ENCODE measurements around the gene CABLES1.

The CABLES1 gene

GRCh38 chr18:23191232-23191631 lies 55.9 kb downstream of the CABLES1 start:
- H3K9ac ChIP-seq (ENCODE audit: low read depth in 1 of 2, low read length in 2 of 2), result no peak overlapping the region
- H3K4me3 ChIP-seq (ENCODE audit: low read depth in 1 of 2, low read length in 2 of 2), result no peak overlapping the region
- H3K27me3 ChIP-seq (ENCODE audit: control insufficient read depth in 1 of 2, insufficient read depth in 2 of 2, low read length in 2 of 2), result no peaks in the 10 kb centered on the region
- no peak overlapping the region for H3K27ac ChIP-seq (ENCODE audit: low read depth, low read length)
- H3K9me3 ChIP-seq (ENCODE audit: control insufficient read depth in 1 of 2, low read length in 2 of 2), result no peaks in the 10 kb centered on the region
- peaks cover 0 to 8% of the 10 kb centered on the region in 2 donors for H3K36me3 ChIP-seq (ENCODE audit: control insufficient read depth in 1 of 2, insufficient read depth in 2 of 2, low read length in 2 of 2)
- peaks cover 10 to 11% of the 10 kb centered on the region in 2 donors for H3K4me1 ChIP-seq (ENCODE audit: control insufficient read depth in 1 of 2, insufficient read depth in 2 of 2, low read length in 2 of 2)

GRCh38 chr18:23193742-23194141 lies 58.5 kb downstream of the CABLES1 start:
- no peaks in the 10 kb centered on the region for H3K27me3 ChIP-seq (ENCODE audit: control insufficient read depth in 1 of 2, insufficient read depth in 2 of 2, low read length in 2 of 2)
- H3K4me3 ChIP-seq (ENCODE audit: low read depth in 1 of 2, low read length in 2 of 2), result no peak overlapping the region
- no peak overlapping the region for H3K9ac ChIP-seq (ENCODE audit: low read depth in 1 of 2, low read length in 2 of 2)
- H3K36me3 ChIP-seq (ENCODE audit: control insufficient read depth in 1 of 2, insufficient read depth in 2 of 2, low read length in 2 of 2), result peaks cover 4 to 15% of the 10 kb centered on the region in 2 donors
- H3K9me3 ChIP-seq (ENCODE audit: control insufficient read depth in 1 of 2, low read length in 2 of 2), result no peaks in the 10 kb centered on the region
- peaks cover 14 to 15% of the 10 kb centered on the region in 2 donors for H3K4me1 ChIP-seq (ENCODE audit: control insufficient read depth in 1 of 2, insufficient read depth in 2 of 2, low read length in 2 of 2)
- no peak overlapping the region for H3K27ac ChIP-seq (ENCODE audit: low read depth, low read length)

- H3K27ac ChIP-seq (ENCODE audit: low read depth, low read length), result peak overlapping the region; percentile 18
- no peaks in the 10 kb centered on the region for H3K27me3 ChIP-seq (ENCODE audit: control insufficient read depth in 1 of 2, insufficient read depth in 2 of 2, low read length in 2 of 2)
- peaks cover 14 to 15% of the 10 kb centered on the region in 2 donors for H3K4me1 ChIP-seq (ENCODE audit: control insufficient read depth in 1 of 2, insufficient read depth in 2 of 2, low read length in 2 of 2)
- no peak overlapping the region for H3K9ac ChIP-seq (ENCODE audit: low read depth in 1 of 2, low read length in 2 of 2)
- H3K9me3 ChIP-seq (ENCODE audit: control insufficient read depth in 1 of 2, low read length in 2 of 2), result no peaks in the 10 kb centered on the region
- H3K36me3 ChIP-seq (ENCODE audit: control insufficient read depth in 1 of 2, insufficient read depth in 2 of 2, low read length in 2 of 2), result peaks cover 4 to 15% of the 10 kb centered on the region in 2 donors
- H3K4me3 ChIP-seq (ENCODE audit: low read depth in 1 of 2, low read length in 2 of 2), result no peak overlapping the region
Observed at GRCh38 chr18:23194155-23194996, 59.1 kb downstream of the CABLES1 start.

GRCh38 chr18:23194997-23195957 lies 60.0 kb downstream of the CABLES1 start:
- Histone ChIP-seq H3K9ac (ENCODE audit: low read depth in 1 of 2, low read length in 2 of 2) (no peak overlapping the region), H3K27ac (ENCODE audit: low read depth, low read length) (no peak overlapping the region), H3K27me3 (ENCODE audit: control insufficient read depth in 1 of 2, insufficient read depth in 2 of 2, low read length in 2 of 2) (no peaks in the 10 kb centered on the region), H3K9me3 (ENCODE audit: control insufficient read depth in 1 of 2, low read length in 2 of 2) (no peaks in the 10 kb centered on the region), H3K4me3 (ENCODE audit: low read depth in 1 of 2, low read length in 2 of 2) (no peak overlapping the region), H3K4me1 (ENCODE audit: control insufficient read depth in 1 of 2, insufficient read depth in 2 of 2, low read length in 2 of 2) (peaks cover 14 to 15% of the 10 kb centered on the region in 2 donors), H3K36me3 (ENCODE audit: control insufficient read depth in 1 of 2, insufficient read depth in 2 of 2, low read length in 2 of 2) (peaks cover 4 to 9% of the 10 kb centered on the region in 2 donors)

- H3K27ac ChIP-seq (ENCODE audit: low read depth, low read length), result no peak overlapping the region
- H3K36me3 ChIP-seq (ENCODE audit: control insufficient read depth in 1 of 2, insufficient read depth in 2 of 2, low read length in 2 of 2), result peaks cover 4 to 8% of the 10 kb centered on the region in 2 donors
- H3K9ac ChIP-seq (ENCODE audit: low read depth in 1 of 2, low read length in 2 of 2), result no peak overlapping the region
- H3K27me3 ChIP-seq (ENCODE audit: control insufficient read depth in 1 of 2, insufficient read depth in 2 of 2, low read length in 2 of 2), result no peaks in the 10 kb centered on the region
- no peaks in the 10 kb centered on the region for H3K9me3 ChIP-seq (ENCODE audit: control insufficient read depth in 1 of 2, low read length in 2 of 2)
- no peak overlapping the region for H3K4me3 ChIP-seq (ENCODE audit: low read depth in 1 of 2, low read length in 2 of 2)
- peaks cover 14 to 15% of the 10 kb centered on the region in 2 donors for H3K4me1 ChIP-seq (ENCODE audit: control insufficient read depth in 1 of 2, insufficient read depth in 2 of 2, low read length in 2 of 2)
Observed at GRCh38 chr18:23196119-23197007, 61.1 kb downstream of the CABLES1 start.

- no peak overlapping the region for H3K9ac ChIP-seq (ENCODE audit: low read depth in 1 of 2, low read length in 2 of 2)
- H3K27ac ChIP-seq (ENCODE audit: low read depth, low read length), result no peak overlapping the region
- H3K4me3 ChIP-seq (ENCODE audit: low read depth in 1 of 2, low read length in 2 of 2), result no peak overlapping the region
- no peaks in the 10 kb centered on the region for H3K9me3 ChIP-seq (ENCODE audit: control insufficient read depth in 1 of 2, low read length in 2 of 2)
- H3K4me1 ChIP-seq (ENCODE audit: control insufficient read depth in 1 of 2, insufficient read depth in 2 of 2, low read length in 2 of 2), result peaks cover 4 to 7% of the 10 kb centered on the region in 2 donors
- no peaks in the 10 kb centered on the region for H3K27me3 ChIP-seq (ENCODE audit: control insufficient read depth in 1 of 2, insufficient read depth in 2 of 2, low read length in 2 of 2)
- peaks cover 4 to 8% of the 10 kb centered on the region in 2 donors for H3K36me3 ChIP-seq (ENCODE audit: control insufficient read depth in 1 of 2, insufficient read depth in 2 of 2, low read length in 2 of 2)
Observed at GRCh38 chr18:23198217-23198845, 63.0 kb downstream of the CABLES1 start.

- H3K27ac ChIP-seq (ENCODE audit: low read depth, low read length), result no peak overlapping the region
- no peak overlapping the region for H3K4me3 ChIP-seq (ENCODE audit: low read depth in 1 of 2, low read length in 2 of 2)
- H3K9ac ChIP-seq (ENCODE audit: low read depth in 1 of 2, low read length in 2 of 2), result no peak overlapping the region
- peaks cover 4 to 7% of the 10 kb centered on the region in 2 donors for H3K4me1 ChIP-seq (ENCODE audit: control insufficient read depth in 1 of 2, insufficient read depth in 2 of 2, low read length in 2 of 2)
- H3K36me3 ChIP-seq (ENCODE audit: control insufficient read depth in 1 of 2, insufficient read depth in 2 of 2, low read length in 2 of 2), result peaks cover 4 to 8% of the 10 kb centered on the region in 2 donors
- H3K27me3 ChIP-seq (ENCODE audit: control insufficient read depth in 1 of 2, insufficient read depth in 2 of 2, low read length in 2 of 2), result no peaks in the 10 kb centered on the region
- H3K9me3 ChIP-seq (ENCODE audit: control insufficient read depth in 1 of 2, low read length in 2 of 2), result no peaks in the 10 kb centered on the region
Observed at GRCh38 chr18:23200756-23201155, 65.5 kb downstream of the CABLES1 start.

- H3K27me3 ChIP-seq (ENCODE audit: control insufficient read depth in 1 of 2, insufficient read depth in 2 of 2, low read length in 2 of 2), result no peaks in the 10 kb centered on the region
- H3K9me3 ChIP-seq (ENCODE audit: control insufficient read depth in 1 of 2, low read length in 2 of 2), result no peaks in the 10 kb centered on the region
- H3K4me3 ChIP-seq (ENCODE audit: low read depth in 1 of 2, low read length in 2 of 2), result no peak overlapping the region
- no peak overlapping the region for H3K9ac ChIP-seq (ENCODE audit: low read depth in 1 of 2, low read length in 2 of 2)
- peaks cover 0 to under 1% of the 10 kb centered on the region in 2 donors for H3K4me1 ChIP-seq (ENCODE audit: control insufficient read depth in 1 of 2, insufficient read depth in 2 of 2, low read length in 2 of 2)
- H3K36me3 ChIP-seq (ENCODE audit: control insufficient read depth in 1 of 2, insufficient read depth in 2 of 2, low read length in 2 of 2), result peaks cover 4 to 8% of the 10 kb centered on the region in 2 donors
- no peak overlapping the region for H3K27ac ChIP-seq (ENCODE audit: low read depth, low read length)
Observed at GRCh38 chr18:23201741-23202140, 66.5 kb downstream of the CABLES1 start.

- Histone ChIP-seq H3K27me3 (ENCODE audit: control insufficient read depth in 1 of 2, insufficient read depth in 2 of 2, low read length in 2 of 2) (no peaks in the 10 kb centered on the region), H3K9ac (ENCODE audit: low read depth in 1 of 2, low read length in 2 of 2) (no peak overlapping the region), H3K9me3 (ENCODE audit: control insufficient read depth in 1 of 2, low read length in 2 of 2) (peaks cover 0 to 4% of the 10 kb centered on the region in 2 donors), H3K36me3 (ENCODE audit: control insufficient read depth in 1 of 2, insufficient read depth in 2 of 2, low read length in 2 of 2) (peaks cover 0 to 5% of the 10 kb centered on the region in 2 donors), H3K27ac (ENCODE audit: low read depth, low read length) (no peak overlapping the region), H3K4me1 (ENCODE audit: control insufficient read depth in 1 of 2, insufficient read depth in 2 of 2, low read length in 2 of 2) (peaks cover 7 to 10% of the 10 kb centered on the region in 2 donors), H3K4me3 (ENCODE audit: low read depth in 1 of 2, low read length in 2 of 2) (no peak overlapping the region)
Observed at GRCh38 chr18:23203891-23204432, 68.7 kb downstream of the CABLES1 start.
